ENCODE results near the gene TMX4. TPM values are rescaled to one million over a fixed set of nuclear protein-coding genes. Genes with fewer than 3 reads are reported as not detected.
A peak's percentile ranks its signal among the peaks of the same experiment; 100 is the strongest.

TMX4 gene
- total RNA-seq: 121 TPM
- long read RNA-seq, full-length matches to known transcripts: 190 of 235 reads
- long read RNA-seq, partial matches to known transcripts: 4 of 235 reads
- long read RNA-seq, other reads (novel, unspliced or antisense): 41 of 235 reads

- Histone ChIP-seq H3K9me3 (replicated peaks) (no peaks in the 10 kb centered on the region), H3K4me1 (peaks cover 63% of the 10 kb centered on the region), H3K36me3 (no peaks in the 10 kb centered on the region), H3K4me3 (peak within 1 kb of the TSS; percentile 97), H3K27me3 (ENCODE audit: low read depth) (no peaks in the 10 kb centered on the region), H3K27ac (replicated peaks) (peak within 1 kb of the TSS; percentile 100)
- peak; percentile 72 for TF ChIP-seq CTCF (IDR thresholded peaks at IDR 0.05; ENCODE audit: borderline replicate concordance)
- intact Hi-C loops (cut with micrococcal nuclease): no loop called here
- DNase-seq: peak; percentile 99
These were observed at the start of gene TMX4 for GRCh38 chr20:8019246-8019997. Gene TMX4, minus strand, starts transcription at chr20:8019761. Its CDS starts 148 bp downstream, at chr20:8019613.

GRCh38 chr20:8067082-8067481, 47.5 kb upstream of the TMX4 start:
- Histone ChIP-seq H3K27ac (replicated peaks) (no peak overlapping the region), H3K36me3 (no peaks in the 10 kb centered on the region), H3K4me1 (no peaks in the 10 kb centered on the region), H3K27me3 (ENCODE audit: low read depth) (no peaks in the 10 kb centered on the region), H3K9me3 (replicated peaks) (no peaks in the 10 kb centered on the region), H3K4me3 (no peak overlapping the region)
- no peak for TF ChIP-seq CTCF (IDR thresholded peaks at IDR 0.05; ENCODE audit: borderline replicate concordance)
- no peak for DNase-seq
- intact Hi-C loops (cut with micrococcal nuclease): no loop called here

GRCh38 chr20:8066662-8067061, 47.1 kb upstream of the TMX4 start:
- no peak for TF ChIP-seq CTCF (IDR thresholded peaks at IDR 0.05; ENCODE audit: borderline replicate concordance)
- DNase-seq: no peak
- intact Hi-C loops (cut with micrococcal nuclease): no loop called here
- no peaks in the 10 kb centered on the region for H3K9me3 ChIP-seq (replicated peaks)
- H3K4me1 ChIP-seq: no peaks in the 10 kb centered on the region
- H3K36me3 ChIP-seq: no peaks in the 10 kb centered on the region
- no peak overlapping the region for H3K4me3 ChIP-seq
- no peaks in the 10 kb centered on the region for H3K27me3 ChIP-seq (ENCODE audit: low read depth)
- no peak overlapping the region for H3K27ac ChIP-seq (replicated peaks)

GRCh38 chr20:8065691-8066090, 46.1 kb upstream of the TMX4 start:
- intact Hi-C loops (cut with micrococcal nuclease): no loop called here
- H3K27ac ChIP-seq (replicated peaks): no peak overlapping the region
- no peak for TF ChIP-seq CTCF (IDR thresholded peaks at IDR 0.05; ENCODE audit: borderline replicate concordance)

GRCh38 chr20:8062756-8063155, 43.2 kb upstream of the TMX4 start:
- Histone ChIP-seq H3K4me1 (no peaks in the 10 kb centered on the region), H3K27me3 (ENCODE audit: low read depth) (no peaks in the 10 kb centered on the region), H3K9me3 (replicated peaks) (no peaks in the 10 kb centered on the region), H3K4me3 (no peak overlapping the region), H3K27ac (replicated peaks) (no peak overlapping the region), H3K36me3 (no peaks in the 10 kb centered on the region)
- intact Hi-C loops (cut with micrococcal nuclease): no loop called here
- no peak for DNase-seq
- TF ChIP-seq CTCF (IDR thresholded peaks at IDR 0.05; ENCODE audit: borderline replicate concordance): no peak

More at GRCh38 chr20:8065691-8066090, 46.1 kb upstream of the TMX4 start:
- Histone ChIP-seq H3K9me3 (replicated peaks) (no peaks in the 10 kb centered on the region), H3K4me3 (no peak overlapping the region), H3K4me1 (no peaks in the 10 kb centered on the region), H3K27me3 (ENCODE audit: low read depth) (no peaks in the 10 kb centered on the region), H3K36me3 (no peaks in the 10 kb centered on the region)
- DNase-seq: no peak
